GM21381 (cell line): ENCODE results near the gene ITGAD.

Experiments
- ATAC-seq: cut with Tn5 transposase; IDR thresholded peaks from one replicate; pipeline ENCODE4 v1.9.1; 2021; ENCODE audit warnings: mild to moderate bottlenecking, moderate library complexity; ENCODE audit not compliant: unreplicated experiment

The ITGAD gene

GRCh38 chr16:31458844-31459686 lies 65.9 kb downstream of the ITGAD start, which contains the start of gene ARMC5:
TSS of gene ARMC5 (plus strand) at chr16:31459501. CDS start at chr16:31459525, 24 bp downstream.
- peak; percentile 69 for ATAC-seq

- ATAC-seq: peak; percentile 73
Observed at GRCh38 chr16:31459687-31460581, 66.8 kb downstream of the ITGAD start.

GRCh38 chr16:31460582-31461002 lies 67.5 kb downstream of the ITGAD start:
- ATAC-seq: no peak

GRCh38 chr16:31461201-31461920 lies 68.2 kb downstream of the ITGAD start:
- no peak for ATAC-seq

GRCh38 chr16:31461921-31462804 lies 69.0 kb downstream of the ITGAD start:
- no peak for ATAC-seq

GRCh38 chr16:31464348-31464769 lies 71.2 kb downstream of the ITGAD start:
- ATAC-seq: no peak

- no peak for ATAC-seq
Observed at GRCh38 chr16:31464781-31465260, 71.7 kb downstream of the ITGAD start.

- ATAC-seq: no peak
Observed at GRCh38 chr16:31465788-31466370, 72.7 kb downstream of the ITGAD start.

- ATAC-seq: no peak
Observed at GRCh38 chr16:31466381-31466841, 73.3 kb downstream of the ITGAD start.

GRCh38 chr16:31467151-31467773 lies 74.1 kb downstream of the ITGAD start:
- no peak for ATAC-seq

- no peak for ATAC-seq
Observed at GRCh38 chr16:31467858-31468257, 74.7 kb downstream of the ITGAD start.

GRCh38 chr16:31470615-31471014 lies 77.5 kb downstream of the ITGAD start:
- ATAC-seq: no peak

- ATAC-seq: no peak
Observed at GRCh38 chr16:31471241-31471874, 78.2 kb downstream of the ITGAD start.

- no peak for ATAC-seq
Observed at GRCh38 chr16:31471875-31472708, 79.0 kb downstream of the ITGAD start, which contains the start of gene TGFB1I1. TSS of gene TGFB1I1 (plus strand) at chr16:31472152. CDS start at chr16:31472189, 37 bp downstream.

GRCh38 chr16:31472709-31473203 lies 79.6 kb downstream of the ITGAD start:
- no peak for ATAC-seq

- ATAC-seq: no peak
Observed at GRCh38 chr16:31473264-31473984, 80.3 kb downstream of the ITGAD start.
